PC-3 (cell line): ENCODE results near the gene AKAP5. TPM values are rescaled to one million over a fixed set of nuclear protein-coding genes. Genes with fewer than 3 reads are reported as not detected.

ENCODE experiments used
- ATAC-seq: fragments of 200-7000 bp; cut with Tn5 transposase; 2 replicates; pipeline ENCODE4 v1.9.1; 2020; ENCODE audit warnings: mild to moderate bottlenecking, moderate library complexity
- BruUV-seq: library from RNA; stranded (reverse); fragments of 400-500 nt; replicated peaks from 2 replicates; lab custom pipeline; 2021; lab: Mats Ljungman, UMichigan
- CTCF ChIA-PET: fragments of 300-600 bp; sonication (Branson Sonifier 250); formaldehyde crosslinking; loops from one replicate; lab custom pipeline; 2022; ENCODE audit warnings: antibody characterized with exemption; lab: Charles Lee
- POLR2A ChIA-PET: fragments of 300-600 bp; sonication (Branson Sonifier 250); formaldehyde crosslinking; loops from one replicate; lab custom pipeline; 2022; ENCODE audit warnings: antibody characterized with exemption; ENCODE audit not compliant: unreplicated experiment; lab: Charles Lee
- DNase-seq: peaks from one replicate; pipeline ENCODE4 v3.0.0-alpha.2; 2015
- H2AFZ ChIP-seq: fragments of 300-600 bp; sonication (generic); 2 replicates; pipeline ENCODE4 v1.6.0; 2016; ENCODE audit warnings: antibody characterized with exemption, low read length
- H3F3A ChIP-seq: fragments of 300-600 bp; sonication (generic); one replicate; pipeline ENCODE4 v1.6.0; 2017; ENCODE audit warnings: antibody characterized with exemption, low read length, control low read depth, mild to moderate bottlenecking; ENCODE audit not compliant: unreplicated experiment
- H3K27ac ChIP-seq: fragments of 300-600 bp; sonication (generic); 2 replicates; pipeline ENCODE4 v1.5.1; 2016; ENCODE audit warnings: mild to moderate bottlenecking, low read length
- H3K27me3 ChIP-seq: fragments of 300-600 bp; sonication (generic); 2 replicates; pipeline ENCODE4 v1.6.1; 2016; ENCODE audit warnings: low read length, mixed read lengths
- H3K36me3 ChIP-seq: fragments of 300-600 bp; sonication (generic); 2 replicates; pipeline ENCODE4 v1.6.1; 2016; ENCODE audit warnings: low read depth, mixed run types, low read length, mixed read lengths
- H3K4me1 ChIP-seq: fragments of 300-600 bp; sonication (generic); 2 replicates; pipeline ENCODE4 v1.5.1; 2016; ENCODE audit warnings: low read length; ENCODE audit not compliant: insufficient read depth
- H3K4me2 ChIP-seq: fragments of 300-600 bp; sonication (generic); 2 replicates; pipeline ENCODE4 v1.6.0; 2016; ENCODE audit warnings: low read length
- H3K4me3 ChIP-seq: fragments of 300-600 bp; sonication (generic); 2 replicates; pipeline ENCODE4 v1.5.1; 2016; ENCODE audit warnings: mild to moderate bottlenecking, low read length, mixed read lengths
- H3K79me2 ChIP-seq: fragments of 300-600 bp; sonication (generic); 2 replicates; pipeline ENCODE4 v1.6.1; 2017; ENCODE audit warnings: low read length, mixed read lengths
- H3K9ac ChIP-seq: fragments of 300-600 bp; sonication (generic); 2 replicates; pipeline ENCODE4 v1.6.0; 2016; ENCODE audit warnings: mild to moderate bottlenecking, low read length
- H3K9me2 ChIP-seq: fragments of 300-600 bp; sonication (generic); replicated peaks from 2 replicates; pipeline ENCODE4 v1.6.1; 2016; ENCODE audit warnings: mixed run types, low read length, mixed read lengths
- H3K9me3 ChIP-seq: fragments of 300-600 bp; sonication (generic); 2 replicates; pipeline ENCODE4 v1.6.1; 2016; ENCODE audit warnings: low read length, mixed read lengths
- H4K20me1 ChIP-seq: fragments of 300-600 bp; sonication (generic); 2 replicates; pipeline ENCODE4 v1.6.1; 2016; ENCODE audit warnings: low read length, mixed read lengths
- EZH2 ChIP-seq: fragments of 300-600 bp; sonication (generic); IDR thresholded peaks from one replicate; pipeline ENCODE4 v1.6.1; 2017; ENCODE audit warnings: antibody characterized with exemption, mild to moderate bottlenecking, low read length; ENCODE audit not compliant: unreplicated experiment
- EZH2phosphoT487 ChIP-seq: fragments of 300-600 bp; sonication (generic); IDR thresholded peaks from 2 replicates; pipeline ENCODE4 v1.6.1; 2018; ENCODE audit warnings: mild to moderate bottlenecking, antibody characterized with exemption, low read length, borderline replicate concordance
- intact Hi-C: fragments of 100-400 bp; cut with micrococcal nuclease; formaldehyde crosslinking; loops from 2 replicates; pipeline ENCODE4 v1.9.0; 2023
- total RNA-seq: library from RNA; depleted of rRNA; stranded (reverse); fragments of >200 nt; gene quantifications from 2 replicates; pipeline ENCODE4 v1.2.3, GENCODE V29; 2014
- TF ChIP-seq, protein P1 (sequence below): fragments of 300-600 bp; sonication (generic); conservative IDR thresholded peaks from 2 replicates; pipeline ENCODE4 v1.5.1; 2017; ENCODE audit warnings: antibody characterized with exemption, low read depth, mild to moderate bottlenecking, low read length

The AKAP5 gene
- total RNA-seq, 1 experiment from 2014 or later, result 0.58 TPM

DNA sequence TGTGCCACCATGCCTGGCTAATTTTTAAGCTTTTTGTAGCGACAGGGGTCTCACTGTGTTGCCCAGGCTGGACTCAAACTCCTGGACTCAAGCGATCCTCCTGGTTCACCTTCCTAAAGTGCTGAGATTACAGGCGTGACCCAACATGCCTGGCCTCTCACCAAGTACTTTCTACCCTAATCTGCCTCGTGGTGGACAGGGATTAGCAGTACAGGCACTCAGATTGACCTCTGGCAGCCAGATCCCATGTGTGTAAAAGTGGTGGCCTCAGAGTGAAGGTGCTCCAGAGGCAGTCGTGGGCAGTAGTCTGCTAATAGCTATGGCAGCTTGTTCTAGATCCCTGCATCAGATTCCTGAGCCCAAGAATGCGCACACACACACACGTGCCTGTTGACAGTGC is 46.3 kb upstream of the AKAP5 start:
- POLR2A ChIA-PET, result interaction anchor here (0.6 kb wide), 1 partner anchor 31 kb away, joined by 3 read pairs; no protein-coding TSS in a partner anchor

DNA sequence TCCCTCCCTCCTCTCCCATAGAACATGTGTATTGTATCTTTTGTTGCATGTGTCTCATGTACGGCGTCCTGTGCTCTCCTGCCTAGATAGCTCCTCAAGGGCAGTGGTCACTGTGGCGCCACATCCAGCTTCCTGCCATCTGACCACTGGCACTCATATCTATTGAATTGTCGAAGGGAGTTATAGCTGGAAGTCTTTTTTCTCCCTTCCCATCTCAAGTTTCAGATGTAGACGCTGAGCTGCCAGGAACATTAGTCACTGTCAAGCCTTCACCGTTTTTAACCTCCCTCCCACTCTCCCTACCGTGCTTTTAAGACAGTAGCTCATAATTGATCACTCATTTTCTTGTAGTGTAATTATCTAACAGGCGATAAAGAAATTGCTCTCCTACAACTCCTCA is 44.1 kb upstream of the AKAP5 start:
- Histone ChIP-seq H3K27me3 (no peaks in the 10 kb centered on the region), H4K20me1 (no peaks in the 10 kb centered on the region), H3F3A (no peaks in the 10 kb centered on the region), H3K27ac (peak overlapping the region; percentile 44), H3K4me3 (no peak overlapping the region), H3K36me3 (peaks cover 70% of the 10 kb centered on the region), H3K79me2 (no peaks in the 10 kb centered on the region), H3K4me1 (peaks cover 14% of the 10 kb centered on the region), H2AFZ (no peak overlapping the region), H3K9me3 (no peaks in the 10 kb centered on the region), H3K4me2 (peak overlapping the region; percentile 22), H3K9ac (no peak overlapping the region), H3K9me2 (no peaks in the 10 kb centered on the region)
- CTCF ChIA-PET, result interaction anchor here (0.7 to 1.4 kb wide), 9 partner anchors 9 to 402 kb away, joined by 3 to 26 read pairs (median 3); no protein-coding TSS in a partner anchor
- TF ChIP-seq, protein P1, sequence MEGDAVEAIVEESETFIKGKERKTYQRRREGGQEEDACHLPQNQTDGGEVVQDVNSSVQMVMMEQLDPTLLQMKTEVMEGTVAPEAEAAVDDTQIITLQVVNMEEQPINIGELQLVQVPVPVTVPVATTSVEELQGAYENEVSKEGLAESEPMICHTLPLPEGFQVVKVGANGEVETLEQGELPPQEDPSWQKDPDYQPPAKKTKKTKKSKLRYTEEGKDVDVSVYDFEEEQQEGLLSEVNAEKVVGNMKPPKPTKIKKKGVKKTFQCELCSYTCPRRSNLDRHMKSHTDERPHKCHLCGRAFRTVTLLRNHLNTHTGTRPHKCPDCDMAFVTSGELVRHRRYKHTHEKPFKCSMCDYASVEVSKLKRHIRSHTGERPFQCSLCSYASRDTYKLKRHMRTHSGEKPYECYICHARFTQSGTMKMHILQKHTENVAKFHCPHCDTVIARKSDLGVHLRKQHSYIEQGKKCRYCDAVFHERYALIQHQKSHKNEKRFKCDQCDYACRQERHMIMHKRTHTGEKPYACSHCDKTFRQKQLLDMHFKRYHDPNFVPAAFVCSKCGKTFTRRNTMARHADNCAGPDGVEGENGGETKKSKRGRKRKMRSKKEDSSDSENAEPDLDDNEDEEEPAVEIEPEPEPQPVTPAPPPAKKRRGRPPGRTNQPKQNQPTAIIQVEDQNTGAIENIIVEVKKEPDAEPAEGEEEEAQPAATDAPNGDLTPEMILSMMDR, result no peak
- TF ChIP-seq EZH2, result no peak
- TF ChIP-seq EZH2phosphoT487, result no peak
- DNase-seq (peak; percentile 89), ATAC-seq (peak; percentile 96)
- intact Hi-C loops, result loop anchor here (2.0 to 10.0 kb wide), 3 partner anchors 24 to 214 kb away; no protein-coding TSS in a partner anchor
- POLR2A ChIA-PET, result interaction anchor here (0.5 to 1.0 kb wide), 5 partner anchors 33 to 1284 kb away, joined by 3 to 20 read pairs (median 9); partner anchors contain the start of gene MTHFD1
- BruUV-seq, result no TSS peak

More for the DNA sequence above, 46.3 kb upstream of the AKAP5 start:
- Histone ChIP-seq H3K9me2 (no peaks in the 10 kb centered on the region), H3K4me3 (no peak overlapping the region), H3K4me2 (no peak overlapping the region), H3K79me2 (no peaks in the 10 kb centered on the region), H4K20me1 (no peaks in the 10 kb centered on the region), H3K36me3 (peaks cover 68% of the 10 kb centered on the region), H3K9me3 (no peaks in the 10 kb centered on the region), H3F3A (no peaks in the 10 kb centered on the region), H3K9ac (no peak overlapping the region), H2AFZ (no peak overlapping the region), H3K4me1 (peaks cover 12% of the 10 kb centered on the region), H3K27me3 (no peaks in the 10 kb centered on the region), H3K27ac (no peak overlapping the region)
- no peak for TF ChIP-seq EZH2
- no peak for TF ChIP-seq EZH2phosphoT487
- TF ChIP-seq, protein P1, result no peak
- BruUV-seq, result no TSS peak
- intact Hi-C loops, result no loop called here
- CTCF ChIA-PET, result no interaction called here
- ATAC-seq (no peak), DNase-seq (no peak)

DNA sequence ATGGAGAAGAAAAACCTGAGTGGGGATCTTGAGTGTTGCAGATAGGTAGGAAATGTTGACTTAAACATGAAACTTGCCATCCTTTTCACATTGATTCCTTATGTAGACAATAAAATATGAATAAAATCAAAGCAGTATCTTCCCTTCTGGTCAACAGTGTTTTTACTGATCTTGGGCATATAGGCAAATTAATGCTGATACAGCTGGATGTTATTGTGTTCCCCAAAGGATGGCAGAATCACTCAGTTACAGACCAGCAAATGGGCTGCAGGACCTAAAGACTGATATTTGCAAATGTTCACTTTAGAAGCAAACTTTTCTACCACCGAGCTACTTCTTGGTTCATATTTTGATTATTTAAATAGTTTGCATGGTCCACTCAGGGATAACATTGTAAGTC is 43.3 kb upstream of the AKAP5 start:
- Histone ChIP-seq H3K9me2 (no peaks in the 10 kb centered on the region), H3K9me3 (no peaks in the 10 kb centered on the region), H3K36me3 (peaks cover 71% of the 10 kb centered on the region), H3K4me2 (no peak overlapping the region), H3K4me3 (no peak overlapping the region), H3K79me2 (no peaks in the 10 kb centered on the region), H2AFZ (no peak overlapping the region), H3K27ac (no peak overlapping the region), H3K4me1 (peaks cover 14% of the 10 kb centered on the region), H3F3A (no peaks in the 10 kb centered on the region), H3K9ac (no peak overlapping the region), H4K20me1 (no peaks in the 10 kb centered on the region), H3K27me3 (no peaks in the 10 kb centered on the region)
- BruUV-seq, result no TSS peak
- no peak for ATAC-seq
- DNase-seq, result no peak
- TF ChIP-seq EZH2 (no peak), EZH2phosphoT487 (no peak)
- TF ChIP-seq, protein P1, result no peak
- intact Hi-C loops, result loop anchor here (10.0 kb wide), 1 partner anchor 213 kb away; no protein-coding TSS in a partner anchor
- CTCF ChIA-PET, result no interaction called here
- POLR2A ChIA-PET, result no interaction called here
